Esophagus squamous epithelium (tissue), 4 donors: ENCODE results near the gene PTPRD.

Experiments used
- CTCF ChIP-seq, 6 experiments: fragments of 450-650 bp in 4 of 6; fragments of 200-600 bp in 2 of 6; sonication (generic) in 2 of 6; IDR thresholded peaks; one replicate each; pipeline ENCODE4 v1.5.1; 2016 to 2019; ENCODE audit warnings: antibody characterized with exemption in 6 of 6, mild to moderate bottlenecking in 4 of 6, moderate library complexity in 4 of 6
- POLR2A ChIP-seq, 4 donors: fragments of 450-650 bp; IDR thresholded peaks; one replicate each; pipeline ENCODE4 v1.6.1; 2017; ENCODE audit warnings: antibody characterized with exemption in 4 of 4, mild to moderate bottlenecking in 4 of 4, moderate library complexity in 3 of 4

DNA sequence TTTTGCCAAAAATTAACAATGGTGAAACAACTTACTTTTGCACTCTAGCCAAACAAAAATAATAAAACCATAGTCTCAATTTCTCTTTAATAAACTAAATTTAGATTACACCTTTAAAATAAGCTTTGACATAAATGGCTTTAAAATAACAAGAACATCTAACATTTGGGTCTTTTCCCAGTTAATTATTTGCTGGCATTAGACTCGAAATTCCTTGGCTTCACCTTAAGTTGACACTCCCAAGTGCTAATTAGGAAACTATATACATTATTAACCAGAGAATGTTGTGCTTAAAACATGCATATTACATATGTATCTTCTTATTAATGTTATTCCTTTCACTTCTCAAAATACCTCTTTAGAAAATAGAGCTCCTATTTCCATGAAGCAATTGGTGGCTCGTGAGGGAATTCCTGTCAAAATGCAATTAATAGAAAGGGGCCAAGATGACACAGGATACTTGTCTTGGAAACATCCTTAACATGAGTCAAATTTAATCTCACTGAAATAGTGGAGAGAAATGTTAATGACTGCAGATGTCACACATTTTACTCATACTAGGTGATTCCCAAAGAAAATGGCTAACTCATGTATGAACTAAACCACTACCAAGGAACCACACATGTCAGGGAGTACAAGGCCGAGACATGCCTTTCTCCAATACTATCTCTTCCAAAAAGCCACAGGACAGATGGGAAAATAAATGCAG, 1880.3 kb downstream of the PTPRD start:
- TF ChIP-seq CTCF (IDR thresholded peaks at IDR 0.05) (no peak), POLR2A (IDR thresholded peaks at IDR 0.05) (no peak)
